Mesodermal cell (in vitro differentiated cells): ENCODE measurements around the gene TSPAN3.

Experiments
- H3K27ac ChIP-seq: 2 replicates; pipeline ENCODE4 v1.7.0; 2013; ENCODE audit warnings: mild to moderate bottlenecking, low read depth, low read length, moderate library complexity; ENCODE audit not compliant: severe bottlenecking
- H3K36me3 ChIP-seq: 2 replicates; pipeline ENCODE4 v1.7.1; 2013; ENCODE audit warnings: mild to moderate bottlenecking, low read length, moderate library complexity; ENCODE audit not compliant: control insufficient read depth, insufficient read depth
- H3K4me1 ChIP-seq: one replicate; pipeline ENCODE4 v1.7.1; 2013; ENCODE audit warnings: mild to moderate bottlenecking, low read length; ENCODE audit not compliant: insufficient read depth, control insufficient read depth, poor library complexity, severe bottlenecking
- H3K4me3 ChIP-seq: 2 replicates; pipeline ENCODE4 v1.7.0; 2013; ENCODE audit warnings: low read length, control low read depth, mild to moderate bottlenecking; ENCODE audit not compliant: insufficient read depth, poor library complexity, severe bottlenecking; ENCODE audit errors: extremely low read depth
- H3K9me3 ChIP-seq: 2 replicates; pipeline ENCODE4 v1.7.1; 2013; ENCODE audit warnings: mild to moderate bottlenecking, low read length, moderate library complexity; ENCODE audit not compliant: control insufficient read depth
- WGBS, 2 experiments: methylation state at CpG; one replicate each; pipeline ENCODE4 v1.1.5; 2013; ENCODE audit warnings: missing lambda C conversion rate in 2 of 2; ENCODE audit not compliant: insufficient coverage in 2 of 2; 5-methylcytosine and 5-hydroxymethylcytosine counted together

The TSPAN3 gene

DNA sequence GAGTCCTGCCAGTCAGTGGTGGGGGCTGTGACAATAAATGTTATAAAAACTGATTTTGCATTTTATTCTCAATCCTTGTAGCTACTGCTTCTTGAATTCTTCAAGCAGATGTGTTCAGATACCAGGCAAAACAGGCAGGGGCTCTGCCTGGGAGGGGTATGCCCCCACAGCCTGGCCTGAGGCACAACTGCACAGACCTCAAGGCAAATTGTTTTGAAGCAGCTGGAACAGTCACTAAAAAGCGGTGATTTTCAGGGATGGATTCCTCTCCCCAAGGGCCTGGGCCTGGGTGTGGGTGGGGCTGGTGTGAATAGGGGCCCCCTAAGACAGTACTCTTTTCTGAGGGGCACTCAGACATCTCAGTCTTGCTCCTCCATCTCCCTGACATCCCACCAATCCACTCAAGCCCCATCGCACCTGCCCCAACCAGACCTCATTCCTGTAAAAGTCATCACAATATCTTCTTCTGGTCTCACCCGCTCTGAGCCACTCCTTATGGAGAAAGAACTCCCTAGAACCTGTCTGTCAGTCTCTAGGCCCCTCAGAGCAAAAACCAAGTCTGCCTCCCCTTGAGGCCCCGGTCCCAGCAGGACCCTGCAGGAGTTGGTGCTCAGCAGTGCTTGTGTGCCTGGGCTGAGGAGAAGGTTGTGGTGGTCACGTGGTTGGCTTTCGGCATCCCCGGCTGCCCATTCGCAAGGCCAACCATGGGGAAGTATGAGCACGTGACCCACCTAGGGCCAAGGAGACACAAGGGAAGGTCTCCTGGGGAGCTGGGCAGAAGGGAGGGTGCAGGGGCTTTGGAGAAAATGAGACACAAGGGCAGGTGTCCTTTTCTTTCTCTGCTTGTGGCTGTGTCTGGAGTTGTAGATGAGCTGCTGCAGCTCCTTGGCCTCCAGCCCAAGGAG, 78.9 kb downstream of the TSPAN3 start:
- 90 to 91% methylated on average over 5 to 9 of the region's 9 CpGs for WGBS, 2 experiments

More for the DNA sequence above, 78.9 kb downstream of the TSPAN3 start:
- no peaks in the 10 kb centered on the region for H3K36me3 ChIP-seq
- no peaks in the 10 kb centered on the region for H3K9me3 ChIP-seq
- H3K4me3 ChIP-seq, result no peak overlapping the region
- H3K4me1 ChIP-seq, result peaks cover 29% of the 10 kb centered on the region
- no peak overlapping the region for H3K27ac ChIP-seq
